ENCODE measurements around the gene ELP5. TPM values are rescaled to one million over a fixed set of nuclear protein-coding genes. Genes with fewer than 3 reads are reported as not detected.

Gene ELP5
- total RNA-seq, 8 experiments from 2014 or later: 30.5 to 62.7 (median 51.5) TPM

- peaks cover 5 to 8% of the 10 kb centered on the region in 2 donors for H3K4me1 ChIP-seq (replicated peaks in 1 of 2)
- ATAC-seq (replicated peaks in 6 of 8): no peak
- WGBS, 10 experiments: 40 to 100% methylated on average over 1 of the region's 2 CpGs; no CpG with 5 or more reads in 8 of the 10 experiments
- no peak overlapping the region for H3K4me3 ChIP-seq
- H3K27ac ChIP-seq: no peak overlapping the region
- in situ Hi-C loops (cut with MboI; ENCODE audit: low pct_unique_long_range_greater_than_20kb in 2 of 9, low sequenced_read_pairs in 9 of 9, unreplicated experiment in 9 of 9): loop anchor here in 1 of 9 experiments (25.0 kb wide), 1 partner anchor 255 kb away; the partner anchor contains the start of genes SLC16A11 and SLC16A13
Measured at GRCh38 chr17:7292194-7292593, 40.2 kb downstream of the ELP5 start.

GRCh38 chr17:7292729-7293128, 40.7 kb downstream of the ELP5 start:
- Histone ChIP-seq H3K27ac (no peak overlapping the region), H3K4me3 (no peak overlapping the region), H3K4me1 (replicated peaks in 1 of 2) (peaks cover 5 to 8% of the 10 kb centered on the region in 2 donors)
- ATAC-seq (replicated peaks in 6 of 8): no peak
- in situ Hi-C loops (cut with MboI; ENCODE audit: low pct_unique_long_range_greater_than_20kb in 2 of 9, low sequenced_read_pairs in 9 of 9, unreplicated experiment in 9 of 9): loop anchor here in 1 of 9 experiments (25.0 kb wide), 1 partner anchor 255 kb away; the partner anchor contains the start of genes SLC16A11 and SLC16A13
- 0 to 50% (median 20%) methylated on average over 1 to 5 of the region's 6 CpGs; no CpG with 5 or more reads in 4 of the 10 experiments for WGBS, 10 experiments

GRCh38 chr17:7293159-7293558, 41.1 kb downstream of the ELP5 start:
- no peak for ATAC-seq (replicated peaks in 6 of 8)
- in situ Hi-C loops (cut with MboI; ENCODE audit: low pct_unique_long_range_greater_than_20kb in 2 of 9, low sequenced_read_pairs in 9 of 9, unreplicated experiment in 9 of 9): loop anchor here in 1 of 9 experiments (25.0 kb wide), 1 partner anchor 256 kb away; the partner anchor contains the start of genes SLC16A11 and SLC16A13
- Histone ChIP-seq H3K4me1 (replicated peaks in 1 of 2) (peaks cover 5 to 8% of the 10 kb centered on the region in 2 donors), H3K27ac (no peak overlapping the region), H3K4me3 (no peak overlapping the region)
- WGBS, 10 experiments: 60 to 100% (median 78%) methylated on average over 1 to 6 of the region's 11 CpGs; no CpG with 5 or more reads in 3 of the 10 experiments

DNA sequence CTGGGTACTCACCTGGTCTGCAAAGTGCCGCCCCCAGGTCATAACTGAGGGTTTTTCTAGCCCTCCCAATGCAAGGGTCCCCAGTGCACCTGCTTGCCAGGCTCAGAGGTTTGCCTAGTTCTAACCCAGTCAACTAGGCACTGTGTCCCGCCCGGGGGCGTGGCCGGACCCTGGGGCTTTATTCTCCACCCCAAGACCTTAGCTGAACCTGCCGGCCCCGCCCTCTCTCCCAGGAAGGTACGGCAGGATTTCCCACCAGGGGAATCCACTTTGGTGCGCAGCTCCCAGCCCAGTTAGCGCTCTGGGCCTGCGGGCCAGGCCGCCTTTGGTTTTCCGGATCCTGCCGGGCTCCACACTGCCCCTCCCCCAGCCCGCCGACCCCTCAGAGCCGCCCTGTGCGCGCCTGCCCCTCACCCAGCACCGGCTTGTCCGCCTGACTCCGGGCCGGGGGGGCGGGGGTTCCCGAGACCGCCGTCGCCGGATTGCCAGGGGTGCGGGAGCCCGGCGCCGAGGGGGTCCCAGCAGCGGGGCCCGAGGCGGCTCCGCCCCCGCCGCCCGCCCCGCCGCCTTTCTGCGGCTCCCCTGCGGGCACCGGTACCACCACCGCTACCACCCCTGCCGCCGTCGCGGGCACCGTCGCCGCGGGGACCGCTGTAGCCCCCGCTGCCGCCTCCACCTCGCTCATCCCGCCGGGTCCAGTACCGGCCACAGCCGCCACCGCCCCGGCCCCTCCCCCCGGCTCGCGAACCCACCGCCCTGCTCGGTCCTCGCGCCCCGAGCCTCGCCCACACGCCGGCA, 42.0 kb downstream of the ELP5 start:
- WGBS, 10 experiments: 0 to 27% (median 6%) methylated on average over 1 to 5 of the region's 75 CpGs; no CpG with 5 or more reads in 6 of the 10 experiments
- Histone ChIP-seq H3K27ac (no peak overlapping the region), H3K4me1 (replicated peaks in 1 of 2) (peaks cover 5 to 8% of the 10 kb centered on the region in 2 donors), H3K4me3 (peak overlapping the region; percentile 21 to 44 (median 40))
- peak in 5 of 8 experiments; percentile 8 to 36 (median 33) for ATAC-seq (replicated peaks in 6 of 8)
- in situ Hi-C loops (cut with MboI; ENCODE audit: low pct_unique_long_range_greater_than_20kb in 2 of 9, low sequenced_read_pairs in 9 of 9, unreplicated experiment in 9 of 9): loop anchor here in 1 of 9 experiments (25.0 kb wide), 1 partner anchor 257 kb away; the partner anchor contains the start of genes SLC16A11 and SLC16A13

GRCh38 chr17:7294614-7295153, 42.7 kb downstream of the ELP5 start, which contains the start of gene YBX2:
Gene YBX2, minus strand, starts transcription at chr17:7294639. Its CDS starts 139 bp downstream, at chr17:7294500.
- peaks cover 5 to 8% of the 10 kb centered on the region in 2 donors for H3K4me1 ChIP-seq (replicated peaks in 1 of 2)
- 0 to 13% (median 2%) methylated on average over 1 to 7 of the region's 57 CpGs; no CpG with 5 or more reads in 4 of the 10 experiments for WGBS, 10 experiments
- in situ Hi-C loops (cut with MboI; ENCODE audit: low pct_unique_long_range_greater_than_20kb in 2 of 9, low sequenced_read_pairs in 9 of 9, unreplicated experiment in 9 of 9): loop anchor here in 1 of 9 experiments (25.0 kb wide), 1 partner anchor 257 kb away; the partner anchor contains the start of genes SLC16A11 and SLC16A13
- H3K4me3 ChIP-seq: peak within 1 kb of the TSS; percentile 21 to 44 (median 40)
- H3K27ac ChIP-seq: no peak within 1 kb of the TSS
- peak in 7 of 8 experiments; percentile 5 to 94 (median 90) for ATAC-seq (replicated peaks in 6 of 8)

GRCh38 chr17:7295230-7296180, 43.5 kb downstream of the ELP5 start:
- Histone ChIP-seq H3K4me3 (peak overlapping the region in 2 of 5 donors; percentile 37 to 41), H3K27ac (no peak overlapping the region), H3K4me1 (replicated peaks in 1 of 2) (peaks cover 5 to 8% of the 10 kb centered on the region in 2 donors)
- 50 to 85% (median 65%) methylated on average over 5 to 27 of the region's 42 CpGs; no CpG with 5 or more reads in 1 of the 10 experiments for WGBS, 10 experiments
- in situ Hi-C loops (cut with MboI; ENCODE audit: low pct_unique_long_range_greater_than_20kb in 2 of 9, low sequenced_read_pairs in 9 of 9, unreplicated experiment in 9 of 9): loop anchor here in 1 of 9 experiments (25.0 kb wide), 1 partner anchor 258 kb away; the partner anchor contains the start of genes SLC16A11 and SLC16A13
- no peak for ATAC-seq (replicated peaks in 6 of 8)

GRCh38 chr17:7296189-7296861, 44.3 kb downstream of the ELP5 start:
- WGBS, 10 experiments: 0 to 10% (median 2%) methylated on average over 1 to 17 of the region's 51 CpGs; no CpG with 5 or more reads in 1 of the 10 experiments
- ATAC-seq (replicated peaks in 6 of 8): peak; percentile 44 to 90 (median 56)
- Histone ChIP-seq H3K27ac (no peak overlapping the region), H3K4me1 (replicated peaks in 1 of 2) (peaks cover 5 to 8% of the 10 kb centered on the region in 2 donors), H3K4me3 (peak overlapping the region in 3 of 5 donors; percentile 7 to 15 (median 13))
- in situ Hi-C loops (cut with MboI; ENCODE audit: low pct_unique_long_range_greater_than_20kb in 2 of 9, low sequenced_read_pairs in 9 of 9, unreplicated experiment in 9 of 9): loop anchor here in 1 of 9 experiments (25.0 kb wide), 1 partner anchor 259 kb away; the partner anchor contains the start of genes SLC16A11 and SLC16A13

DNA sequence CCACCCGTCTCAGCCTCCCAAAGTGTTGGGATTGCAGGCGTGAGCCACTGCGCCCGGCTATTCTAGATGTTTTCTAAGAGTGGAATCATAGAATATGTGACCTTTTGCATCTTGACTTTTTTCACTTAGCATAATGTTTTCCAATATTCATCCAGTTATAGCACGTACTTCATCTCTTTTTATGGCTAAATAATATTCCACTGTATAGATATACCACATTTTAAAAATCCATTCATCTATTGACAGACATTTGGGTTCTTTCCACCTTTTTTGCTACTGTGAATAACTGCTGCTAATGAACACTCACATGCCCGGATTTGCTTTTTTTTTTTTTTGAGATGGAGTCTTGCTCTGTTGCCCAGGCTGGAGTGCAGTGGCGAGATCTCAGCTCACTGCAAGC, 52.2 kb downstream of the ELP5 start:
- in situ Hi-C loops (cut with MboI; ENCODE audit: low pct_unique_long_range_greater_than_20kb in 2 of 9, low sequenced_read_pairs in 9 of 9, unreplicated experiment in 9 of 9): no loop called here
- H3K4me1 ChIP-seq (replicated peaks in 1 of 2): peaks cover 6 to 7% of the 10 kb centered on the region in 2 donors
- H3K27ac ChIP-seq: no peak overlapping the region
- 53 to 100% (median 73%) methylated on average over 1 to 6 of the region's 7 CpGs; no CpG with 5 or more reads in 2 of the 10 experiments for WGBS, 10 experiments
- no peak for ATAC-seq (replicated peaks in 6 of 8)
- no peak overlapping the region for H3K4me3 ChIP-seq

DNA sequence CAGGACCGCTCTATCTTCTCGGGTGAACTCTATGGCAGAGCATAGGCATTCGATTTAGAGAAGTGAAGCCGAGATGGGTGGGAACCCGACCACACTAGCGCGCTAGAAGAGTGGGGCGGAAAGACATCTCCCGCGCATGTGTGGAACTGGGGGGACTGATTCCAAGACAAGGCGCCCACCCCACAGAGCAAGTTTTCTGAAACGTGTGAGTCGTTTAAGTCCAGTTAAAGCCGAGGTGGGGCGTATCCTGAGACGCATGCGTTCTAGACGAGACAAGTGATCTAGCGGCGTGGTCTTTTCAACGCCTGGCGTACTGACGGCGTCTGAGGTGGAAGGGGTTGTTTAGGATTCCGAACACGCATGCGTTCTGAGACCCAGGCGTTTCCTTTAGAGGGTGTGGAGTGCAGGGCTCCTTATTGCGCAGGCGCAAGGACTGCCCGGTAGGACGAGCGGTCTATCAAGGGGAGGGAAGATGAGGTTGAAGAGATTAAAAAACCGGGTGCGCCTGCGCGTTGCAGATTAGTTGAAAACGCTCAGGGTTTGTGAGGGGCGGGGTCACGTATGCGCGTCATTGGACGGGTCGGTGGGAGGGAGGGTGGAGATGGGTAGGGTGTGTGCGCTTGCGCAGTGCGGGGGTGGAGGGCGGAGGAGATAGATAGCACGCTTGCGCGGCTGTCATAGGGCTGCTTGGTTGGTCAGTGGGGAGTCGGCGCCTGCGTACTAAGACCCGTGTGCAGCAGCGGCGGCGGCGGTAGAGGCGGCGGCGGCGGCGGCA, 55.1 kb downstream of the ELP5 start, which contains the start of gene EIF5A:
Gene EIF5A, plus strand, starts transcription at position 718 of the 775 bp plus-strand sequence. CDS start 2,008 bp downstream, outside the sequence.
- in situ Hi-C loops (cut with MboI; ENCODE audit: low pct_unique_long_range_greater_than_20kb in 2 of 9, low sequenced_read_pairs in 9 of 9, unreplicated experiment in 9 of 9): no loop called here
- Histone ChIP-seq H3K4me3 (peak within 1 kb of the TSS; percentile 75 to 90 (median 83)), H3K27ac (peak within 1 kb of the TSS; percentile 96 to 97), H3K4me1 (replicated peaks in 1 of 2) (peaks cover 9 to 12% of the 10 kb centered on the region in 2 donors)
- WGBS, 10 experiments: 0 to 2% (median 0%) methylated on average over 2 to 21 of the region's 64 CpGs; no CpG with 5 or more reads in 2 of the 10 experiments
- ATAC-seq (replicated peaks in 6 of 8): peak; percentile 66 to 88 (median 84)

DNA sequence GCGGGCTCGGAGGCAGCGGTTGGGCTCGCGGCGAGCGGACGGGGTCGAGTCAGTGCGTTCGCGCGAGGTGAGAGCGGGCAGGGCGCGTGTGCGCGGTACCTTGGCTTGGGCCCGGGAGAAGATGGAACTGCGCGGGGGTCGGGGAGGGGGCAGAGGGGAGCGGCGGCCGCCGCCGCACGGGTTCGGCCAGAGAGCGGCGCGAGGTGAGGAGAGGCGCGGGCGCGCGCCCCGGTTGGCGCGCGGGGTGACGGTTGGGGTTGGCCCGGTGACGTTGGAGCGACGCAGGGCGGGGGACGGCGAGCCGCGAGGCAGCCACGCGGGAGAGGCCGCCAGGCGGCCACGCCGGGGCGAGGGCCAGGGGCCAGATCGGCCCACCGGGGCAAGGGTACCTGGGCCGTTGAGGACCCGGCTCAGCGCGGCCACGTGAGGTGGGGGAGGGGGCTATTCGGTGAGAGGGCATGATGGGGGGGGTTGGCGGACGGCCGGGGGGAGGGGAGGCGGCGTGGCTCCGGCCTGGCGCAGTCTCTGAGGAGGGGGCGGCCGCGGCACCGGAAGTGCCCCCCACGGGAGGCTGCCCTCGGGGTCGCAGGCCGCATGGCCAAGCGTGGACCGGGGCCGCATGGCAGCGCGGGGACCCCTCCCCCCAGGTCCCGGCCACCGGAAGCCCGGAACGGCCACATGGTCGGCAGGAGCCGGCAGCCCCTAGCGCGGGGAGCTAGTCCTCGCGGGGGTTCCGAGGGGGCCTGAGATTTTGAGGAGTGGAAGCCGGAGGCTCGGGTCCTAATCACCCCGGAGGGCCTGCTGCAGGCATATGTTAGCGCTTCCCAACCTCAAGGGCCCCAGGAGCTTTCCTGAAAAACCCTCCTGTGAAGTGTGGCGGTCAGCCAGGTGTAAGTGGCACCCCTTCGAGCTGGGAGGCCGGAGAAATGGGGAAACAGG, 55.9 kb downstream of the ELP5 start:
- 0% methylated on average over 1 to 3 of the region's 104 CpGs; no CpG with 5 or more reads in 7 of the 10 experiments for WGBS, 10 experiments

More for the DNA sequence above, 55.9 kb downstream of the ELP5 start:
- in situ Hi-C loops (cut with MboI; ENCODE audit: low pct_unique_long_range_greater_than_20kb in 2 of 9, low sequenced_read_pairs in 9 of 9, unreplicated experiment in 9 of 9): no loop called here
- Histone ChIP-seq H3K4me3 (peak overlapping the region; percentile 75 to 90 (median 83)), H3K4me1 (replicated peaks in 1 of 2) (peaks cover 9 to 12% of the 10 kb centered on the region in 2 donors), H3K27ac (peak overlapping the region; percentile 96 to 97)
- ATAC-seq (replicated peaks in 6 of 8): peak; percentile 6 to 15 (median 11)
